Fibroblast of lung (primary cell): Measurements from ENCODE around the gene CCNA2.

Source experiments
- EZH2 ChIP-seq: IDR thresholded peaks from 2 replicates; pipeline ENCODE4 v1.5.1; 2012; ENCODE audit warnings: low read length, control low read depth, mild to moderate bottlenecking; ENCODE audit errors: missing control alignments
- TF ChIP-seq, protein P1 (sequence below), 2 donors: IDR thresholded peaks in 1 of 2; conservative IDR thresholded peaks in 1 of 2; 1 replicate in 1 of 2; 2 replicates in 1 of 2; pipeline ENCODE4 v1.5.1; 2011 to 2012; ENCODE audit warnings: low read length in 2 of 2, control low read depth in 1 of 2, inconsistent platforms in 1 of 2, low read depth in 1 of 2, mild to moderate bottlenecking in 1 of 2

- TF ChIP-seq, protein P1, sequence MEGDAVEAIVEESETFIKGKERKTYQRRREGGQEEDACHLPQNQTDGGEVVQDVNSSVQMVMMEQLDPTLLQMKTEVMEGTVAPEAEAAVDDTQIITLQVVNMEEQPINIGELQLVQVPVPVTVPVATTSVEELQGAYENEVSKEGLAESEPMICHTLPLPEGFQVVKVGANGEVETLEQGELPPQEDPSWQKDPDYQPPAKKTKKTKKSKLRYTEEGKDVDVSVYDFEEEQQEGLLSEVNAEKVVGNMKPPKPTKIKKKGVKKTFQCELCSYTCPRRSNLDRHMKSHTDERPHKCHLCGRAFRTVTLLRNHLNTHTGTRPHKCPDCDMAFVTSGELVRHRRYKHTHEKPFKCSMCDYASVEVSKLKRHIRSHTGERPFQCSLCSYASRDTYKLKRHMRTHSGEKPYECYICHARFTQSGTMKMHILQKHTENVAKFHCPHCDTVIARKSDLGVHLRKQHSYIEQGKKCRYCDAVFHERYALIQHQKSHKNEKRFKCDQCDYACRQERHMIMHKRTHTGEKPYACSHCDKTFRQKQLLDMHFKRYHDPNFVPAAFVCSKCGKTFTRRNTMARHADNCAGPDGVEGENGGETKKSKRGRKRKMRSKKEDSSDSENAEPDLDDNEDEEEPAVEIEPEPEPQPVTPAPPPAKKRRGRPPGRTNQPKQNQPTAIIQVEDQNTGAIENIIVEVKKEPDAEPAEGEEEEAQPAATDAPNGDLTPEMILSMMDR (conservative IDR thresholded peaks at IDR 0.05 in 1 of 2, IDR thresholded peaks at IDR 0.05 in 1 of 2; ENCODE audit: low read depth in 1 of 2, low read length in 2 of 2): no peak
- no peak for TF ChIP-seq EZH2
These were observed 34.8 kb downstream of the CCNA2 start for GRCh38 chr4:121788896-121789295.
